Prostate gland (tissue), 2 donors: Measurements from ENCODE around the gene CSF2.

Experiments
- CTCF ChIP-seq, 4 experiments: fragments of 200-600 bp in 2 of 4; fragments of 450-650 bp in 2 of 4; sonication (generic) in 2 of 4; IDR thresholded peaks; 1 replicate in 3 of 4; 2 replicates in 1 of 4; pipeline ENCODE4 v1.5.1; 2016 to 2019; ENCODE audit warnings: antibody characterized with exemption in 4 of 4, mild to moderate bottlenecking in 2 of 4, moderate library complexity in 2 of 4
- POLR2A ChIP-seq: fragments of 450-650 bp; IDR thresholded peaks from one replicate; pipeline ENCODE4 v1.6.1; 2016; ENCODE audit warnings: antibody characterized with exemption, mild to moderate bottlenecking
- POLR2AphosphoS5 ChIP-seq: sonication (generic); formaldehyde crosslinking; IDR thresholded peaks from one replicate; pipeline ENCODE4 v1.6.1; 2017; ENCODE audit warnings: antibody characterized with exemption

GRCh38 chr5:132074772-132075718 is 1.5 kb downstream of the CSF2 start:
- TF ChIP-seq CTCF (IDR thresholded peaks at IDR 0.05) = no peak
- no peak for TF ChIP-seq POLR2A
- no peak for TF ChIP-seq POLR2AphosphoS5
